ENCODE data around the gene TYW1B.
"Not testable (repeated sequence)": the region's sequence is repeated elsewhere in the genome, so short reads cannot be mapped to it uniquely, and the experiment has no call there.

The TYW1B gene

DNA sequence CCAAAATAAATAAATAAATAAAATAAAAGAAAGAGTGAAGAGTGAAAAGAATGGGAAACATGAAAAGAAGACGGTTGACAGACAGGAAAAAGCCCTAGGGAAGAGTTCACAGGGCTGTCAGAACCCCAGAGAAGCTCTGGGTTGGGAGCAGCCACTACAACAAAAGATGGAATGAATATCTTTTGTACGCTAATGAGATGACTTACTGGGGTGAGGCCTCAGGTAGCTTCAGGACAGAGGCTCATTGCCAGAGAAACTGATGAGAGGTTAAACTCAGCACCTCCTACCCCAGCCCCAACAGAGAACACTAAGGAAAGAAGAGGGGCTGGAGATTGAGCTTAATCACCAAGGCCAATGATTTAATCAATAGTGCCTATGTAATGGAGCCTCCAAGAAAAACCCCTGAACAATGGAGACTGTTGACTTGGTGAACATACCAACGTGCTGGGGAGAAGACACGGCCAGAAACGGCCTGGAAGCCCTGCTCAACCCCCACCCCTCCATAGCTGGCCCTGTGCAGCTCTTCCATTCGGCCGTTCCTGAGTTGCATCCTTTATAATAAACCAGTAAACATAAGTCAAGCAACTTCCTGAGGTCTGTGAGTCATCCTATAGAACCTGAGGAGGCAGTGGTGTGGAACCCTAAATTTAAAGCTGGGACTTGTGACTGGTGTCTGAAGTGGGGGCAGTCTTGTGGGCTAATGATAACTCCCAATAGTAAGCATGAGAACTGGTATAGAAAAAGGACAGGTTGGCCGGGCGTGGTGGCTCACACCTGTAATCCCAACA is 11.4 kb downstream of the TYW1B start:
- not testable (repeated sequence) for DNase-seq (ENCODE audit: low read depth)

DNA sequence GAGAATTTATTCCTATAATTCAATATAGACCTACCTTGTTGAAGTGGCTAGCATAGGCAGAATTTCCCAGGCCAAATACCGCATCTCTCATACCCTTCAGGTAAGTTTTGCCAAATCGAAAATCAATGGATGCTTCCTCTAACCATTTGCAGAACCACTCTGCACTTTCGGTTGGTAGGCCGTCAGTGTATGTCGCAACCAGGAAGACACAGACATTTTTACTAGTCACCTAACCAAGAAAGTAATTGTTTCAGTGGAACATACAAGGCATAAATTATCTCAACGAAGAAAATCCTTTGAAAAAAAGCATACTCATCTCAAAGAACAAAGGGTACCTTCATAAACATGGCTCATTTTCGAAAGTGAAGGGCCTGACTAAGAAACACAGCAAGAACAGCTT is 17.6 kb downstream of the TYW1B start:
- DNase-seq (ENCODE audit: low read depth): not testable (repeated sequence)

DNA sequence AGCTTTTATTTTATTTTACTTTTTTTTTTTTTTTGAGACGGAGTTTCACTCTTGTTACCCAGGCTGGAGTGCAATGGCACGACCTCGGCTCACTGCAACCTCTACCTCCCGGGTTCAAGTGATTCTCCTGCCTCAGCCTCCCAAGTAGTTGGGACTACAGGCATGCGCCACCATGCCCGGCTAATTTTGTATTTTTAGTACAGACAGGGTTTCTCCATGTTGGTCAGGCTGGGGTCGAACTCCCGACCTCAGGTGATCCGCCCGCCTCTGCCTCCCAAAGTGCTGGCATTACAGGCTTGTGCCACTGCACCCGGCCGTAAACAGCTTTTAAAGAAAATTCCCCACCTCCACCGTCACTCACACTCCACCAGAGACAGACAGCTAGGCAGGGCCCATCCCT is 19.5 kb downstream of the TYW1B start:
- DNase-seq (ENCODE audit: low read depth): not testable (repeated sequence)

DNA sequence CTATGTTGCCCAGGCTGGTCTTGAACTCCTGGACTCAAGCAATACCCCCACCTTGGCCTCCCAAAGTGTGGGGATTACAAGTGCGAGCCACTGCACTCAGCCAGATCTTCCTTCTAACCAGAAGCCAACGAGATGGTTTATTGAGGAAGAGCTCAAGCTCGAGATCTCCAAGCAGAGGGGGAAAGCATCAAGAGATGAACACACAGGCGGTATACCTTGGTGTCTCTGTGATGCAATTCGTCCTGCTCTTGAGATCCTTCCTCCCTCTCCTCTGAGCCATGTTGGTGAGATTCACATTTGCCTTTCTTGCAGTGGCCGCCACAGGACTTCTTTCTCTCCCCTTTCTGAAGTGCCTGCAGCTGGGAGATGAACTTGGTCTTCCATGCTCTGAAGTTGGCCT is 21.1 kb downstream of the TYW1B start:
- DNase-seq (ENCODE audit: low read depth): not testable (repeated sequence)

DNA sequence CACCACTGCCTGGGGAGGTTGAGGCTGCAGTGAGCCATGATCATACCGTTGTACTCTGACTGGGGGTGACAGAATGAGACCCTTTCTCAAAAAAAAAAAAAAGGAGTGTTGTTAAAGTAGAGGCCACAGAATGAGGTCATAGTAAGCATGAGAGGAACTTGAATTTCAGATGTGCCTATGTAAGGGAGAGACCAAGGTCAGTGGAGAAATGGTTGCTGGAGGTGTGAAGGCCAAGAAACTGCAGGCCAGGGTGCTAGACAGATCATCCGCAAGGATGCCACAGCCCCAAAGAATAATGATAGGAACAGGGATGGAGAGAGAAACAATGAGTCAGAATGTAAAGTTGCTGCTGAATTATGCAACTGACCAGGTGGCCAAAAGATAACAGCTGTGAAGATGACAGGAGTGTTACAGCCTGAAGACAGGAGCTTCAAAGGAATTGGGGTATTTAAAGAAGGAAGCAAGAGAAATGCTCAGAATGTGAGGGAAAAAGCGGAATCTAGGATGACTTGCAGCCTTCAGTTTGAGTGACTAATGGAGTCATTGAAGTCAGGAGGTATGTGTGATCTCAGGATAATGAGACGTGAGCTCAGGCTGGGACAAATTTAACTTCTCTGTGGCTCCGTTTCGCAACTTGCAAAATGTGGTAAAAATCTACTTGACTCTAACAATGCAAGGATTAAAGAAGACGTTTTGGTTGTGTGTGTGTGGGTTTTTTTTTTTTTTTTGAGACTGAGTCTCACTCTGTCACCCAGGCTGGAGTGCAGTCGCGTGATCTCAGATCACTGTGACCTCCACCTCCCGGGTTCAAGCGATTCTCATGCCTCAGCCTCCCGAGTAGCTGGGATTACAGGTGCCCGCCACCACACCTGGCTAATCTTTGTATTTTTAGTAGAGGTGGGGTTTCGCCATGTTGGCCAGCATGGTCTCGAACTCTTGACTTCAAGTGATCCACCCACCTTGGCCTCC is 22.2 kb downstream of the TYW1B start:
- DNase-seq (ENCODE audit: low read depth): no peak

DNA sequence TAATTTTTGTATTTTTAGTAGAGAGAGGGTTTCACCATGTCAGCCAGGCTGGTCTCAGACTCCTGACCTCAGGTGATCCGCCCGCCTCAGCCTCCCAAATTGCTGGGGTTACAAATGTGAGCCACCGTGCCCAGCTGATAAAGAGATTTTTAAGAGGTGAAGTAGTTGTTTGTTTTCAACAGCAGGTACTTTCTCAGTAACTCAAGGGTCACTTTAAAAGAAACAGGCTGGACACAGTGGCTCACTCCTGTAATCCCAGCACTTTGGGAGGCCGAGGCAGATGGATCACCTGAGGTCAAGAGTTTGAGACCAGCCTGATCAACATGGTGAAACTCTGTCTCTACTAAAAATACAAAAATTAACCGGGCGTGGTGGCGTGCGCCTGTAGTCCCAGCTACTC is 24.2 kb downstream of the TYW1B start:
- not testable (repeated sequence) for DNase-seq (ENCODE audit: low read depth)

DNA sequence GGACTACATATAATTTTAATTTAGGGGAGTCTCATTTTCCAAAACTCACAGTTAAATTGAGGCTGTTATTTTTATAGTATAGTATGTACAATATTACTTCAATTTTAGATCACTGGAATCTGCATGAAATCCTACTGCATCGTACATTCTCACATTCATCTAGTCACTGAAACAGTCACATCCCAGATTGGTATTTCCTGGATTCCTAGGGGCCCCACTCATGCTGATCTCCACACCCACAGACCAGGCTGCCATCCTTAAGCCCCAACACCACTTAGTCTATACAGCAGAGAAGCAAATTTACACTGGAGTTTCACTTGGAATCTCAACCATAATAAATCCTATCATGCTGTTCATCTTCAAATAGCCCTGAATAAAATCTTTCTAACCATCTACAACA is 26.4 kb downstream of the TYW1B start:
- DNase-seq (ENCODE audit: low read depth): not testable (repeated sequence)

DNA sequence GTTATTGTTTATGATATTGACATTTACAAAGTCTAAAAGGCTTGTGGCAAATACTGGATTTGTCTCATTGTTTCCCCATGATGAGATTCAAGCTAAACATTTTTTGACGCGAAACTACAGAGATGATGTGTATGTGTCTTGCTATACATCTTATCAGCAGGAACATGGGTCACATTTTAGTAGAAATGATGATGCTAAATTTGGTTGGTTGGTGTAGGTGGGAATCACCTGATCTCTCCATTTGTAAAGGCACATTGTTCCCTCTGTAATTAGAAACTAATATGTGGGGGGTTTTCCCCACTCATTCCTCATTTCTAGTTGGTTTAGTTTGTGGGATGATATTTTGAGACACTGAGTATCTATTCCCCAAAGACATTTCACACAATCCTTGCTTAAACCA is 32.6 kb downstream of the TYW1B start:
- not testable (repeated sequence) for DNase-seq (ENCODE audit: low read depth)

DNA sequence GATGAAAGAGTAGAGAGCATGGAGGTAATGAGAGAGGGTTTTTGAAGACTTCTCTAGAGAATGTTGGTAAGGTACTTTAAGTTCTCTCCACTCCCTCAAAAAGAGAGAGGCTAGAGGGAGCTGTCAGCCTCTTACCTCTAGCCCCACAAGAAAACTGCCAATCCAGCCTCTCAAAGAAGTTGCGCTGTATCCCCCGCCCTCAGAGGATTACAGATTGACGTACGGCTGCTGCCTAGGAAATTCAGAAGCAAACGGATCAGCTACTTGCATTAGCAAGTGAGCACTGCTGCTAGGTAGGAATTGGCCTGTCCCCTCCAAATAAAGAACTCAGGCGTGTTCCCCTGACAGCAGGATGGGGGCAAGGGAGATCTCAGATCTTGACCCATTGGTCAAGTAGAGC is 34.2 kb downstream of the TYW1B start:
- no peak for DNase-seq (ENCODE audit: low read depth)

DNA sequence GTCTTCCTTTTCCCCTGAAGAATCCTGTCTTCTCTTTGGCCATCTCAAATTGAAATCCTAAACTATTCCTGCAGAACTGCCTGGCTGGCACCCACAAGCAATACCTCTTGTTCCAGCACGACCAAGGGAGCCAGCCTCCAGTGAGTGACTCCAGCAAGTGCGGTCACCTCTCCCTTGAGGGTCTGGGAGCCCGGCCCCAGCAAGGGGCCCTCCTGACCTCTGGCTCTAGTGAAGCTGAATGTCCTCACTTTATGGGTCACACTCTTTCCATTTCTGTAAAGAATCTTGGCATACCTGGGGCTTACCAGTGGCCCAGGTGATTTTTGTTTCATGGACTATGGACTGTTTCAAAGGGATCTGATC is 37.3 kb downstream of the TYW1B start:
- DNase-seq (ENCODE audit: low read depth): not testable (repeated sequence)

DNA sequence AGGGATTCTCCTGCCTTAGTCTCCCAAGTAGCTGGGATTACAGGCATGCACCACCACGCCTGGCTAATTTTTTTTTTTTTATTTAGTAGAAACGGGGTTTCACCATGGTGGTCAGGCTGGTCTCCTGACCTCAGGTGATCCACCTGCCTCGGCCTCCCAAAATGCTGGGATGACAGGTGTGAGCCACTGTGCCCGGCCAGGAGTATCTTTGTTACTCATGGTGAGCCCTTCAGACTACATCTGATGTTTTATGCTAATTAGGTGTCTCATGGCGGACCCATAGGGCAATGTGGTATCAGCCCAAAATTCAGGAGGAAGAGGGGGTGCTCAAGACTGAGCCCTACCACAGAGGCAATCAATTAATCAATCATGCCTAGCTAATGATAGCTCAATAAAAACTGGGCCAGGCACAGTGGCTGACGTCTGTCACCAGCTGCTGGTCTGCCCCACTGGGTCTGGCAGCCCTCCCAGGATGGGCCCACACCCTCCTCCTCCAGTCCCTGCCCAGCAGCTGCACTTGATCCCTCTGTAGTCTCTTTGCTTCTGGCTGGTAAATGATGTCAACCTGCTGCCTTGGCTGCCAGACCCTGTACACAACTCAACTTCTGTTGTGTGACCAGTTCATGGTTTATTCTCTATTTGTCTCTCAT is 37.8 kb downstream of the TYW1B start:
- not testable (repeated sequence) for DNase-seq (ENCODE audit: low read depth)

DNA sequence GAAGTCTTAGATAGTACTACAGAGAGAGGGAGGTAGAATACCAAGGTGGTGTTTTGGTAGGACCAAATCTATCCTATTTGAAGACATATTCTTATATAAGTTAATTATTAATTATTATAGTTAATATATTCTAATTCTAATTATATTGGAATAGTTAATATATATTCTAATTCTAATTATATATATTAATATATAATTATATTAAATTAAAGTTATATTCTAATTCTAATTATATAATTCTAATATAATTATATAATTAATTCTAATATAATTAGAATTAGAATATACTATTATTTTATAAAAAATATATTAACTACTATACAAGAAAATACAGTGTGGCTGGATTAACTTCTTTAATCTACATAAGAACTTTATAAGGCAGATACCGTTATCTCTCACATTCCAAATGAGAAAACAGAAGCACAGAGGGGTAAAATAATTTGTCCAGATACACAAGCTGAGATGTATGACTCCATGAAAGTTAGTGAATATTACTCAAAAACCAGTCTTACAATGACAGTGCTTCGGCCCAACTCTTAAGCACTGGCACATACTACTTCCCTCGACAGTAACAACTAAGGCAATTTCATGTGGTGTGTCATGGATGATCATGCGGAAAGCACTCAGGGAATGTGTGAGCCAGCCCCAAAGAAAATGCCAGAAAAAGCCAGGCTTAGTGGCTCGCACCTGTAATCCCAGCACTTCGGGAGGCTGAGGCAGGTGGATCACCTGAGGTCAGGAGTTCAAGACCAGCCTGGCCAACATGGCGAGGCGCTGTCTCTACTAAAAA is 42.6 kb downstream of the TYW1B start:
- DNase-seq (ENCODE audit: low read depth): no peak

DNA sequence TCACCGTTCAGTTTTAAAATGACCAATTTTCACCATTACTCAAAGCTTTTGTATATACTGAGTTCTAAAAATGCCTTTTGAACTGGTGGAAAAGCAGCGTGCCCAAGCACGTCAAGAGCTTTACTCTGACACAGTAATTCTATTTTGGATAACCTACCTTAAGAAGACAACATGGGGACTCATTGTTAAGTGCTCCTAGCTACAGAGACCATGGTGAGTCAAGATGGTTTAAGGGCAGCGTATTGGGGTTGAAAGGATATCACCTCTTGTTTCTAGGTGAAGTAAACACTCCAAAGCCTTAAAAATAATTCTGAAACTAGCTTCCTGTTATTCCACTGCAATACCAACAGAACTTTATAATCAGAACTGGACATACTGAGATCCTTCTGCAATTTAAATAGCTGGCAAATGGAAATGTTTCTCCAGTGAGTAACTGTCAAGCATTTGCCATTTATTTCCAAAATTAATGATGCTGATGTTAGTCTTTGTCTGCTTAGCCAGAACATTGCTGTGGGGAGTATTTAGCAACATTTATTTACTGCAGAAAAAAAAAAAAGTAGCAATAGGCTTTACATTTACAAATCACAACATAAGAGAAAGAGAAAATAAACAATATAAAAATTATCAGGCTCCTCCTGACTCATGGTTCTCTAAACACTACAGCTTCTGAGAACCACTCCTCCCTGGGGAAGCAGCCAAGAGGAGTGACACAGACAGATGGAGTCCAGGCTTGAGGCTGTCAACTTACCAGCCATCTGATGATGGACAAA is 44.2 kb downstream of the TYW1B start:
- not testable (repeated sequence) for DNase-seq (ENCODE audit: low read depth)

DNA sequence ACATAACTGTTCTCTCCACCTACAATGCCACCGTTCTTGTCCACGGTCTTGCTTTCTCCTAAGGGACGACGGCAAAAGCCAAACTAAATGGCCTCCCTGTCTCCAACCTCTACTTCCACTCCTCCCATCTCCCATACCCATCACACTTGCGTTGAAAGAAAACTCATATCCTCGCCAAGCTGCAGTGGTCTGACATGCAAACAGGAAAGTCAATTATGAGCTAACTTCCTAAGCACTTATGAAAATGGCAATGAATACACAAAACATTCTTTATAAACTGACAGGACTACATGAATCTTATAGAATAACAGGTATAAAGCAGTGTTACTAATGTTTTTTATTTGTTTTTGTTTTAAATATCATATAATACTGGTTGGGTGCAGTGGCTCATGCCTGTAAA is 46.4 kb downstream of the TYW1B start:
- no peak for DNase-seq (ENCODE audit: low read depth)

DNA sequence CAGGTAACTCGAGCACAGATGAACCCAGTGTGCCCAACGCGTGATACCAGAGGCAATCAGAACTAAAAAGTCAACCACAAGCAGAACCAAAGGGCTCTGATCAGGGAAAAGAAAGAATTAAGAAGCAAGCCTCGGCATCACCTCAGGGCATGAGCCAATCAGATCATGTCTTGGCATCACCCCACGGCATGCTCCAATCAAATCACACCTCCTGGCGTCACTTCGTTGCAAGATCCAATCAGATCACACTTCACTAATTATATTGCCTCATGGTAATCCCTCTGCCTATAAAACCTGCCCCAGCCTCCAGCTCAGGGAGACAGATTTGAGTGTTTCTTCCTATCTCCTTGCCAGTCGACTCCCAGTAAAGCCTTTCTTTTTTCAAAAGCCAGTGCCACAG is 46.8 kb downstream of the TYW1B start:
- no peak for DNase-seq (ENCODE audit: low read depth)

DNA sequence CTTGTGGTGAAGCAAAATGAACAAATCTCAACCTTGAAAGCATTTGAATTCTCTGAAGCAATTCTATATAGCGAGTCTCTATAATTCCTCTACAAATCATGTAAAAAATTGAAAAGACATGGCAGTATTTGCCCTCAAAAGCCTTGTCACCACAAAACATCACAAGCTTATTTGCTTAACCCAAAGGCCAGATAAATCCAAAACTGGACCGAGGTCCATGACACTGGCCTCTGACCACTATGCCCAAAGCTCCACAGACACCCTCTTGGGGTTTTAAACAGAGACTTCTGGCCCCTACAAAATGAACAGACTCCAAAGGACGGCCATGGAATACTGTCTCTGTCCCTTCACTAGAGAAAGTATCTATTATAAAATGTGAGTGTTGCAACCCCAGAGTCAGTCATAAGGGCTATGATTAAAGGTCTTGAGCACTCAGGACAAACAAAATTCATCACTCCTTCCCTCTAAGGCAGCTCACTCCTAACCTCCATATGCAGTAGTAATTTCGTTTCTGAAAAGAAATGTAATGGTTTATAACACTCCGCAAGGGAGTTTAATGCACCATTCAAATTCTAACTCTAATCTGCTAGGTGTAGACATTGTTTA is 47.6 kb downstream of the TYW1B start:
- not testable (repeated sequence) for DNase-seq (ENCODE audit: low read depth)

DNA sequence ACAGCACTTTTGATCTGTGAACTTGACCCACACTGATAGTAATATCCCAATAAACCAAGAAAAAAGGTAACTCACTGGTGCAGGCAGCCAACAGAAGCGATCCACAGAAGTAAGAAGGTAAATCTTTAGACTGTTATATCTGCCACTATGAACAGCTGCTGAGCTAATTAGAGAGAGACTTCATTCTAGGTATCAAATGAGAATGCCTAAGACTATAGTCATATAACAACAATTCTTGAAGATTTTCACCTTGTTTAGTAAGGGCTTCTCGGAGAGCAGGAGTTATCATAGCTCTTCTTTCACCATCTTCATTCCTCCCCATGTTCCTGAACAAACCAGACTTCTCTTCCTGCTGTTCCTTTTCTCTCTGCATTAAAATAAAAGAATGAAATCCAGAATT is 50.8 kb downstream of the TYW1B start:
- DNase-seq (ENCODE audit: low read depth): not testable (repeated sequence)

DNA sequence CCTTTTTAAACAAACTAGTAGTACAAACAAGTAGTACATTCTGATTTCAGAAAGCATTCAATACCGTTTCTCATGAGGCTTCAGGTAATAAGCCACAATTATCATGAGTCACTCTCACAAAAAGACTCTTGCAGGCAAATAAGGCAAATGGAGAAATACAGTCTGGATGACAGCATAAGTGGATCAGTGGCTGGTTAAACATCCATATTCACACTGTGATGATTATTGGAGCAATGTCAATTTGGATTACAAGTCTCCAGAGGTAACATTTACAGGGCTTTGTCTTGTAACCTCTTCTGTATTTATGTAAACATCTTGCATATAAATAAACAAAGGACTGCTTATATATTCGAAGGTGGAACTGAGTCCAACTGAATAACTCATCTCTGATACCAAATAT is 55.4 kb downstream of the TYW1B start:
- not testable (repeated sequence) for DNase-seq (ENCODE audit: low read depth)

DNA sequence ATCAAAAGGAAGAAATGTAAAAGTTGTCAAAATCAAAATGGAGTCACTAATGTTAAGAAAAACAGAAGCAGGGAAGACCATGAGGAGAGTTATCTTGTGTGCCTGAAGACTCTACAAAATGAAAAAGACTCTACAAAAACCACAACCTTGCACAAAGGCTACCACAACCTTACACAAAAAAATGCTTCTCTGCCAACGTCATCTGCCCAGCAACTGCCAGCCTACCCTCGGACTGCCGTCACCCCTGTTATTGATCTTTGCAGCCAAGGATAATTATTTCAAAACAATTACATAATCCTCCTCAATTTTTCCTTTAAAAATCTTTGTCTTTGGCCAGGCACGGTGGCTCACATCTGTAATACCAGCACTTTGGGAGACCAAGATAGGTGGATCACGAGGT is 61.0 kb downstream of the TYW1B start:
- not testable (repeated sequence) for DNase-seq (ENCODE audit: low read depth)

DNA sequence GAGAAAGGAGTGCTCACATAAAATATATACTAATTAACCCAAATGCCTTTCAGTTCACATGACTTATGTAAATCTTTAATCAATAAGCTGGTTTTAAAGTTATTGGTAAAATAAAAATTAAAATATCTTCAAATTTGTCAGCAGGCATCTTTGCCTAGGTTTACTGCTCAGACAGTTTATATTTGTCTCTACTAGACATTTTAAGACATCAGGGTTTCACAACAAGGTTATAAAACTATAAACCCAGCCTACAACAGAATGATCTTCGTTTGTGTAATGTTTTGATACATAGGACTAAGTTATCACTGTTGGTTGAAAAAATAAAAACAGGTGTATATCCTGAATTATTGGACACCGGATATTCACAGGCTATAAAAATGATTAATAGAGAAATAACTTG is 67.4 kb downstream of the TYW1B start:
- DNase-seq (ENCODE audit: low read depth): no peak

DNA sequence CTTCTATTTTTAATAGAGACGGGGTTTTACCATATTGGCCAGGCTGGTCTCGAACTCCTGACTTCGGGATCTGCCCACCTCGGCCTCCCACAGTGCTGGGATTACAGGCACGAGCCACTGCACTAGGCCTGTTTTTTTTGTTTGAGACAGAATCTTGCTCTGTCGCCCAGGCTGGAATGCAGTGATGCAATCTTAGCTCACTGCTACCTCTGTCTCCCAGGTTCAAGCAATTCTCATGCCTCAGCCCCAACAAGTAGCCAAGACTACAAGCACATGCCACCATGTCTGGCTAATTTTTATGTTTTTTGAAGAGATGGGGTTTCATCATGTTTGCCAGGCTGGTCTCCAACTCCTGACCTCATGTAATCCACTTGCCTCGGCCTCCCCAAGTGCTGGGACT is 73.7 kb downstream of the TYW1B start:
- no peak for DNase-seq (ENCODE audit: low read depth)
